Endothelial cell of hepatic sinusoid (primary cell): ENCODE results near the gene PRKCD.

Experiments
- in situ Hi-C: cut with HindIII; loops from 2 replicates; pipeline ENCODE4 v1.10.0; 2017; ENCODE audit warnings: low sequenced_read_pairs

Gene PRKCD

DNA sequence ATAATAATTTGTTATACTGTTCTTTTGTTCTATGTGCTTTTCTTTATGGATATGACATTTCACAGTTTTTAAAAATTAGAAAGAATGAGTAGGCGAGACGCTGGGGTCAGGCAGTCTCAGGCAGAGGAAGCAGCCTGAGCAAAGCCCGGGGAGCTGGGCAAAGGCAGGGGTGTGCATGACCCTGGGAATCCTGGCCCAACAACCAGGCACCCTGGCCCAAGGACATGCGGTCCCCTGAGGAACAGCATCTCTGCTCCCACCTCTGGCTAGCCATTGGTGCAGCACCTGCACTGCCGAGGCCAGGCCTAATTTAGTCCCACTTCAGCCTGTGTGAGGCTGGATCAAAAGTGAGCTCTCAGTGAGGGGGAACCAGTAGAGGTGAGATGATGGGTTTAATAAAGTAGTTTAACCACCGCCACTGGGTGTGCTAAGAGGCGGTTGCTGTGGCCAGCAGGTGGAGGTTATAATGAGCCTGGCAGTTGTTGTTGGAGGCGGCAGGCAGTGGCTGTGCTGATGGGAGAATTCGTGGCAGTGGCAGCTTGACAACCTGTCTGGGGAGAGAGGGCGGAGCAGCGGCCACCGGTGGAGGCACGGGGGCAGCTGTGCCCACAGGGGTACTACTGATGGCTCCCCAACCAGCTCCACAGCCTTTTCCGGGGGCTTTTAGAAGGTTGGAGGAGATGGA, 41.5 kb downstream of the PRKCD start:
- in situ Hi-C loops: loop anchor here (10.0 kb wide), 1 partner anchor 72 kb away; no protein-coding TSS in a partner anchor

DNA sequence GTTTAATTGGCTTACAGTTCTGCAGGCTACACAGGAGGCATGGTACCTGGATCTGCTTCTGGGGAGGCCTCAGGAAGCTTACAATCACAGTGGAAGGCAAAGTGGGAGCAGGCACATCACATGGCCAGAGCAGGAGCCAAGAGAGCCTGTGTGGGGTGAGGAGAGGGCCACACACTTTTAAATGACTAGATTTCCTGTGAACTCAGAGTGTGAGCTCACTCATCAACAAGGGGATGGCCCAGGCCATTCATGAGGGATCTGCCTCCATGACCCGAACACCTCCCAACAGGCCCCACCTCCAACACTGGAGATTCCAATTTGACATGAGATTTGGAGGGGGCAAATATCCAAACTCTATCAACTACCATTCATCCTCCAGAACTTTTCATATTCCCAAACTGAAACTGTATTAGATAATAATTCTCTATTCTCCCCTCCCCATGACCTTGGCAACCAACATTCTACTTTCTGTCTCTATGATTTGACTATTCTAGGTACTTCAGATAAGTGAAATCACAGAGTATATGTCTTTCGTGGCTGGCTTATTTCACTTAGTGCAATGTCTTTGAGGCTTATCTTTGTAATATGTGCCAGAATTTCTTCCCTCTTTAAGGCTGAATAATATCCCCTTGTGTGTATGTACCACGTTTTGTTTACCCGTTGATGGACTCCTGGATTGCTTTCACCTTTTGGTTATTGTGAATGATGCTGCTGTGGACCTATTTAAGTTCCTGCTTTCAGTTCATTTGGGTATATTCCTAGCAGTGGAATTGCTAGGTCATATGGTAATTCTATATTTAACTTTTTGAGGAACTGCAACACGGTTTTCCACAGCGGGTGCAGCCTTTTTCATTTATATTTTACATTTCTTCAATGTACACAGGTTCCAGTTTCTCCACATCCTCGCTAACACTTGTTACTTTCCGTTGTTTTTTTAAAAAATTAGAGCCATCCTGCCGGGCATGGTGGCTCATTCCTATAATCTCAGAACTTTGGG, 51.0 kb downstream of the PRKCD start:
- in situ Hi-C loops: no loop called here

DNA sequence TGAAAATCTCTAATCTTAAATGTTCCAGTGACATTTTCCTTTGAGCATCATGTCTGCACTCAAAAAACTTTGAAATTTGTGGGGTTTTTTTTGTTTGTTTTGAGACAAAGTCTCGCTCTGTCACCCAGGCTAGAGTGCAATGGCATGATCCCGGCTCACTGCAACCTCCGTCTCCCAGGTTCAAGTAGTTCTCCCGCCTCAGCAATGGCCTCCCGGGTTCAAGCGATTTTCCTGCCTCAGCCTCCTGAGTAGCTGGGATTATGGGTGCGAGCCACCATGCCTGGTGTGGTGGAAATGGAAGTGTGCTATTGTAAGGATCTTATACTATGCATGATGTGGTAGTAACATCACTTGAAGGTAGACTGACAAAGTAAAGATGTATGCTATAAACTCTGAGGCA, 52.3 kb downstream of the PRKCD start:
- in situ Hi-C loops: no loop called here

DNA sequence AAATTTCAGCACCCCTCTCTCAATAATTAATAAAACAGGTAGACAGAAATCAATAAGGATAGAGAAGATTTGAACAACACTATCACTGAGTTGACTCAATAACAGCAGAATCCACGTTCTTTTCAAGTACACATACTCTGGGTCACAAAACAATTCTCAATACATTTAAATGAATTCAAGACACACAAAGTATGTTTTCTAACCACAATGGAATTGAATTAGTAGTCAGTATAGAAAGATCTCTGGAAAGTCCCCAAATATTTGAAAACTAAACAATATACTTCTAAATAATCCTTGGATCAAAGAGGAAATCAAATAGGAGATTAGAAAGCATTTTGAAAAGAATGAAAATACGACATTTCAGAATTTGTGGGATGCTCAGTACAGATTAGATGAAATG, 54.8 kb downstream of the PRKCD start:
- in situ Hi-C loops: no loop called here

- in situ Hi-C loops: no loop called here
Measured at GRCh38 chr3:53216723-53217122, 55.7 kb downstream of the PRKCD start.

DNA sequence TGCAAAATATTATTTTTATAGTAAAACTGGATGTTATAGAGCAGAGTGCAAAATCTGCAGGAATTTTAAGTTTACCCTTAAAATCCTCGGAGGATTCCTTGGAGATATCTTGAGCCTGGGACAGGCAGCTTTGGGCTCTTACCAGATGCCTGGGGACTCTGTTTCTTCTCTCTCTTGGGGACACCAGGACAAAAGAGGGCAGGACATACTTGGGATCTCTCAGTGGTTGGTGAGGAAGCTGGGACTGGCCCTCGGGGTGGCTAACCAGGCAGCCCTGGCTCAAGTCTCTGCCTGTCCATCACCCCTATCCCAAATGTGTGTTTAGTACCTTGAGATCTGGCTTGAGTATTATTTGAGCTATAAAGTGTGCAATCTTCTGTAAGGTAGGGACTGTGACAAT, 56.2 kb downstream of the PRKCD start:
- in situ Hi-C loops: no loop called here

DNA sequence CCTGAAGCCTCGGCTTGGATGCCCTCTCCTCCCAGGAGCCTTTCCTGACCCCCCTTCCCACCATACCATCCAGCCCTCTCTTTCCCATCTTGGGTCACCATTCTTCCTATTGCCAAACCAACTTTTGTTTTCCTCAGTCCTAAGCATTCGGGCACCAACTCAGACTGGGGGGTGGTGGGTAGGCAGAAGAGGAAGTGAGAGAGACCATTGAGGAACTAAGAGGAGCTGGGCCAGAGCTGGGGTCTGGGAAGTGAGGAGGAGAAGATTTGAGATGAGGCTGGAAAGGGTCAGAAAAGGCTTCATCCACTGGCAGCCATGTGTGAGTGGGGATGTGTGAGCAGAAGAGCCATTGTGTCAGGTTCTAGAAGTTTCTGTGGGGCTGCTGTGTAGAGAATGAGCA, 57.1 kb downstream of the PRKCD start:
- in situ Hi-C loops: no loop called here

GRCh38 chr3:53219895-53220483, 59.0 kb downstream of the PRKCD start:
- in situ Hi-C loops: no loop called here

- in situ Hi-C loops: no loop called here
Measured at GRCh38 chr3:53221345-53221744, 60.3 kb downstream of the PRKCD start.

GRCh38 chr3:53221827-53222182, 60.8 kb downstream of the PRKCD start:
- in situ Hi-C loops: no loop called here

- in situ Hi-C loops: no loop called here
Measured at GRCh38 chr3:53222183-53222901, 61.3 kb downstream of the PRKCD start.

DNA sequence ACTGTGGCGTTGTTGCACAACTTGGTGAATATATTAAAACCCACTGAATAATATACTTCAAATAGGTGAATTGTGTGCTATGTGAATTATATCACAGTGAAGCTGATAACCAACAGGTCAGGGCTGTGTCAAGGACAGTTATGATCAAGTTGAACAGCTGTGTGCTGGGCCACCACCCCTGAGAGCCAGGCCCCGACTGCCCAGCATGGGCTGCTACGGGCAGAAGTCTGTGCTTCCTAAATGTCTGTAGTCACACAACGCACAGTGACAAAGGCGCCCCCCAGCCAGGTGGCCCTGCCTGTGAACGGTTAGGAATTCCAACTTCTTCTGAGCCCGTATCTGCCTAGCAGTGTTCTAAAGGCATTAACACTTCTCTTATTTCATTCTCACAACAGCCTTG, 62.0 kb downstream of the PRKCD start:
- in situ Hi-C loops: no loop called here

- in situ Hi-C loops: no loop called here
Measured at GRCh38 chr3:53223541-53223966, 62.5 kb downstream of the PRKCD start.

DNA sequence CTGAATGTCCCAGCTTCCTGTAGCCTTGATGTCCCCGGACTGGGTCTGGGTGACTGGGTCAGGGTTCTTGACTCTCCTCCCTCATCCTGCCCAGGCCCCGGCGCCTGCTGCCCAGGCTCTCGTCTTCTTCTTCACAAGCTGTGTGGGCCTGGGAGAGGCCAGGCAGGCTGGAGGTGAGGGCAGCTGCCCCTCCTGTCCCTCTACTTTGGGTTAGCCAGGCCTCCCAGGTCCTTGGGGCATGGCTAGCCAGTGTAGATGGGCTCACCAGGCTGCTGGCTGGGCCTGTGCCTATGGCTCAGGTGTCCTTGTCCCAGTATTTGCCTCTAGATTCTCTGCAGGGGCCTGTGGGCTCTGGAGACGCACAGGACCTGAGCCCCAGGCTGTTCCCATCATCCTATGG, 63.0 kb downstream of the PRKCD start:
- in situ Hi-C loops: no loop called here

DNA sequence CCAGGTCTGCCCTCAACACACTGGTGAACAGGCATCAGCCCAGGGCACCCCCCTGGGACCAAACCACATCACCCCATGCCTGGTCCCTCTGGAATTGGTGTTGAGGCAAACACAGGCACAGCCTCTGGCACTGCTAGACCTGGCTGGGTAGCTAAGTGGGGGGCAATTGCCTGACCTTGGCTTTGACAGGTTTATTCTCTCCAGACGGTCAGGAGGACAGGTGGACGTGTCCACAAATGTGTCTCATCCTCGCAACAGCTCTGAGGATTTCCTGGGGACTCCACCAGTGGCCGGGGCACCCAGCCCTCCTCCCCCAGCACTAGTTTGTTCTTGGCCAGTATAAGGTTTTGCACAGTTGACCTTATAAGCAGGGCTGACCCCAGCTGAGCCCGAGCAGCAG, 63.5 kb downstream of the PRKCD start:
- in situ Hi-C loops: no loop called here

DNA sequence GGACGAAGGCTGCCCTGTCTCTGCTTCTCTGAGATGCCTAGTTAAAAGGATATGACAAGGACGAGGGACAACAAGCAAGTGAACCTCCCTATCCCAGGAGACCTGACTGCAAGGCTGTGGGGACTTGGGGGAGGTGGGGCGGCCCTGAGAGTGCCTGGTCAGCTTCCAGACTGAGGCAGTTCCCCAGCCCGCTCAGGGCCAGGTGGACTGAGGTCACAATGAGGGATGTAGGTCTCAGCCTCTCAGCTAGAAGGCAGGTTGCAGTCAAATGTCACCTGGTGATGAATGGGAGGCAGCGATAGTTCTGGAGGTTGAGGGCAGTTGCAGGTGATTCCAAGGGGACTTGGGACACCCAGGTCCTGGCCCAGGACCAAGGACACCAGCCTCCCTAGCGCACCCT, 64.2 kb downstream of the PRKCD start:
- in situ Hi-C loops: no loop called here

DNA sequence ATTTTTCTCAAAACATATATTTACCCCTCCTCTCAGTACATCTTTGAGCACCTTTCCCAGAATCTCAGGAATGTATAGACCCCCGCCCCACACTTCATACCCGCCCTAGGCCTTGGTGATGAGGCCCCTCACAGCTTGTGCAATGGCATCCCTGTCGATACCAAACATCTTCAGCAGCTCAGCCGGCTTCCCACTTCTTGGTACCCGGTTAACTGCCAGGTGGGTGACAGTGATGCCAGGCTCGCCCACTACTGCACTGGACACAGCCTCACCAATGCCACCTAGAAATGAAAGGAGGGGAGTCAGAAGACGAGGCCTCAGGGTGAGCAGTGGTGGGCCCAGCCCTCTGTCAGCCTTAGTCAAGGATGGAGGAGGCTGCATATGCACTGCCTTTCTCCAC, 64.6 kb downstream of the PRKCD start:
- in situ Hi-C loops: no loop called here

GRCh38 chr3:53226142-53226840, 65.3 kb downstream of the PRKCD start:
- in situ Hi-C loops: no loop called here

DNA sequence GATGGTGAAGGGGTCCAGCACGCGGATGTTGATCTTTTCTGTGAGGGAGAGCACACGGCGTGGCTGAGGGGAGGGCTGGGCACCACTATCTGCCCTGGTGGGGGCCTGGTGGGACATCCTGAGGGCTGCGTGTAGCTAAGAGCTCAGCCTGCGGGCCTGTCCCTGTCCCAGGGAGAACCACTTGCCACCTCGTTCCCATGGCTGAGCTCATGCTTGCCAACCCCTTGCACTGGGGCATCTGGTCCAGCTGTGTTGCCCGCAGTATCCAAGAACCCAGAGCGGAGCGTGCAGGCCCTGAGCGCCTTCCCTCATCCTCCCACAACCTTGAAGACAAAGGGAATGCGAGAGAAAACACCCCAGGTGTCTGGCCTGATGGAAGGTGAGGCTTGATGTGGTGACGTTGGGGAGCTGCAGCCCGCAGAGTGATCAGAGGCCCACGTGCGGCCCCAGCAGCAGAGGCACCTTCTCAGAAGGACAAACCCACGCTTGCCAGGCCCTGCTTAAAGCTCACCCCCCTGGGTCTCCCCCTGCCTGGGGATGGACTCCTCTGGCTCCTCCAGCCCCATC, 65.9 kb downstream of the PRKCD start:
- in situ Hi-C loops: no loop called here
